GM12891 (cell line): ENCODE results near the gene RAB1A.

Source experiments
- POLR2A ChIP-seq: IDR thresholded peaks from 2 replicates; pipeline ENCODE4 v1.6.1; 2011; ENCODE audit warnings: low read depth, low read length, control low read depth
- POLR2AphosphoS5 ChIP-seq: IDR thresholded peaks from 2 replicates; pipeline ENCODE4 v1.6.1; 2011; ENCODE audit warnings: low read depth, low read length, control low read depth
- POU2F2 ChIP-seq: IDR thresholded peaks from 2 replicates; pipeline ENCODE4 v1.6.1; 2011; ENCODE audit warnings: low read depth, mild to moderate bottlenecking, control low read depth, low read length, moderate library complexity
- SPI1 ChIP-seq: IDR thresholded peaks from 2 replicates; pipeline ENCODE4 v1.6.1; 2011; ENCODE audit warnings: low read depth, low read length, control low read depth
- TAF1 ChIP-seq: IDR thresholded peaks from 2 replicates; pipeline ENCODE4 v1.6.1; 2011; ENCODE audit warnings: low read depth, low read length, control low read depth

GRCh38 chr2:65057391-65058052 lies 72.4 kb downstream of the RAB1A start:
- no peak for TF ChIP-seq POLR2A
- TF ChIP-seq POLR2AphosphoS5: no peak
- peak; percentile 77 for TF ChIP-seq SPI1
- no peak for TF ChIP-seq TAF1
- no peak for TF ChIP-seq POU2F2
